GM19452 (cell line): ENCODE measurements around the gene TRIOBP.
"Not testable (repeated sequence)": the region's sequence is repeated elsewhere in the genome, so short reads cannot be mapped to it uniquely, and the experiment has no call there.

Experiments used
- ATAC-seq: cut with Tn5 transposase; IDR thresholded peaks from one replicate; pipeline ENCODE4 v1.9.1; 2021; ENCODE audit not compliant: unreplicated experiment

The TRIOBP gene

DNA sequence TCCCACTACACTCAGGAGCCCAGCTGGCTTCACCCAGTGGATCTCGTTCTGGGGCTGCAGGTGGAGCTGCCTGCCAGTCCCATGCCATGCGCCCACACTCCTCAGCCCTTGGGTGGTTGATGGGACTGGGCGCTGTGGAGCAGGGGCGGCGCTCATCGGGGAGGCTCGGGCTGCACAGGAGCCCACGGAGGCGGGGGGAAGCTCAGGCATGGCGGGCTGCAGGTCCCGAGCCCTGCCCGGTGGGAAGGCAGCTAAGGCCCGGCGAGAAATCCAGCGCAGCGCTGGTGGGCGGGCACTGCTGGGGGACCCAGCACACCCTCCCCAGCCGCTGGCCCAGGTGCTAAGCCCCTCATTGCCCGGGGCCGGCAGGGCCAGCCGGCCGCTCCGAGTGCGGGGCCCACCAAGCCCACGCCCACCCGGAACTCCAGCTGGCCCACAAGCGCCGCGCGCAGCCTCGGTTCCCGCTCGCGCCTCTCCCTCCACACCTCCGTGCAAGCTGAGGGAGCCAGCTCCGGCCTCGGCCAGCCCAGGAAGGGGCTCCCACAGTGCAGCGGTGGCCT, 21.0 kb downstream of the TRIOBP start:
- not testable (repeated sequence) for ATAC-seq

DNA sequence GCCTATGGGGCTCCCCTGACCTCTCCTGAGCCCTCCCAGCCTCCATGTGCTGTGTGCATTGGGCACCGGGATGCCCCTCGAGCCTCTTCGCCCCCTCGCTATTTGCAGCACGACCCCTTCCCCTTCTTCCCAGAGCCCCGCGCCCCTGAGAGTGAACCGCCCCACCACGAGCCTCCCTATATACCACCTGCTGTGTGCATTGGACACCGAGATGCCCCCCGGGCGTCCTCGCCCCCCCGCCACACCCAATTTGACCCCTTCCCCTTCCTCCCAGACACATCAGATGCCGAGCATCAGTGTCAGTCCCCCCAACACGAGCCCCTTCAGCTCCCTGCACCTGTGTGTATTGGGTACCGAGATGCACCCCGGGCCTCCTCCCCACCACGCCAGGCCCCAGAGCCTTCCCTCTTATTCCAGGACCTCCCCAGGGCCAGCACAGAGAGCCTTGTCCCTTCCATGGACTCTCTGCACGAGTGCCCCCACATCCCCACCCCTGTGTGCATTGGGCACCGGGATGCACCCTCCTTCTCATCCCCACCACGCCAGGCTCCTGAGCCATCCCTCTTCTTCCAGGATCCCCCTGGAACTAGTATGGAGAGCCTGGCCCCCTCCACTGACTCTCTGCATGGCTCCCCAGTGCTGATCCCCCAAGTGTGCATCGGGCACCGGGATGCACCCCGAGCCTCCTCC, 28.8 kb downstream of the TRIOBP start:
- ATAC-seq, result no peak

DNA sequence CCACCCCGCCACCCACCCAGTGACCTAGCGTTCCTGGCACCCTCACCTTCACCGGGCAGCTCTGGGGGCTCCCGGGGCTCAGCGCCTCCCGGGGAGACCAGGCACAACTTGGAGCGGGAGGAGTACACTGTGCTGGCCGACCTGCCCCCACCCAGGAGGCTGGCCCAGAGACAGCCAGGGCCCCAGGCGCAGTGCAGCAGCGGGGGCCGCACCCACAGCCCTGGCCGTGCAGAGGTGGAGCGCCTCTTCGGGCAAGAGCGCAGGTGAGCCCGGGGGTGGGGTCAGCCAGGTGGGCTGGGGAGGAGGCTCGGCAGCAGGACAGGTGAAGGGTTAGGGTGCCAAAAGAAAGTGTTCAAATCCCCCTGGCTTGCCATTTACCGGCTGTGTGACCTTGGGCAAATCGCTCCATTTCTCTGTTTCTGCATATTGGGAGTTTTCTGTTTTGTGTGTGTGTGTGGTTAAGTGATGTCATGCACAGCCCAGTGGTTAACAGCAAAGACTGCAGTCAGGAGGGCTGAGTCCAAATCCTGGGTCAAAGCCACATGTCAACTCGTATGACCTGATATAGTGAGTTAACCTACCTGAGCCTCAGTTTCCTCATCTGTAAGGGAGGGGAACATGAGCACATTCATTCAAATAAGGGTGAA, 29.5 kb downstream of the TRIOBP start:
- ATAC-seq, result no peak

DNA sequence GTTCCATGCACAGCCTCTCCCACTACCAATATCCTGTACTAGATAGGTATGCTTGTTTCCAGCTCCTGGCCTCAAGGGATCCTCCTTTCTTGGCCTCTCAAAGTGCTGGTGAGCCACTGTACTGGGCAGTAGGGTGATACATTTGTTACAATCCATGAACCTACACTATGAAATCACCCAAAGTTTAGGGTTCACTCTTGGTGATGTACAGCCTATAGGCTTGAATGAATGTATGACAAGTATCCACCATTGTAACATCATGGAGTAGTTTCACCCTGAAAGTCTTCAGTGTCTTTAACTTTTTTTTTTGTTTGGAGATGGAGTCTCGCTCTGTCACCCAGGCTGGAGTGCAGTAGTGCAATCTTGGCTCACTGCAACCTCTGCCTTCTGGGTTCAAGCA, 31.8 kb downstream of the TRIOBP start:
- ATAC-seq, result no peak

DNA sequence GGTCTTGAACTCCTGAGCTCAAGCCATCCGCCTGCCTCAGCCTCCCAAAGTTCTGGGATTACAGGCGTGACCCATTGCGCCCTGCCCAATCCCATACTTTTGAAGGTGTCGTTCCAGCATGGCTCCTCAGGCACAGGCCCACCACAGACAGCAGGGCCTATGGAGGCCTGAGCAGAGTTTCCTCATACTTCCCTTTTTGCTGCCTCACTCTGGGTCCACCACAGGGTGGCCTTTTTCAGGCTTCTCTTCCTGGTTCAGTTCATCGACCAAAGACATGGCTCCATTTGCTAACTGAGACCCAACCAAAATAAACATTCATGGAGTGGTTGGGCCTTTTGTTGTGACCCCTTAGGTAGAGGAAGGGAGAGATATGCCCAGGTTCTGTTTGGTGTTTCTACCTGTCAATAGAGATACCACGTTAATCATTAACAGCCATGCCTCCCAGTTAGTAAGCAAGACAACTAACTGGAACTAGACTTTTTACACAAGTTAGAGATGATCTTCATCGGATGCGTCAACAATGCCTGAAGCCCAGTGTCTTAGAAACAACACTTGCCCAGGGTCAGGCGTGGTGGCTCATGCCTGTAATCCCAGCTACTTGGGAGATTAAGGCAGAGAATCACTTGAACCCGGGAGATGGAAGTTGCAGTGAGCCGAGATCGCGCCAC, 35.1 kb downstream of the TRIOBP start:
- ATAC-seq, result no peak

DNA sequence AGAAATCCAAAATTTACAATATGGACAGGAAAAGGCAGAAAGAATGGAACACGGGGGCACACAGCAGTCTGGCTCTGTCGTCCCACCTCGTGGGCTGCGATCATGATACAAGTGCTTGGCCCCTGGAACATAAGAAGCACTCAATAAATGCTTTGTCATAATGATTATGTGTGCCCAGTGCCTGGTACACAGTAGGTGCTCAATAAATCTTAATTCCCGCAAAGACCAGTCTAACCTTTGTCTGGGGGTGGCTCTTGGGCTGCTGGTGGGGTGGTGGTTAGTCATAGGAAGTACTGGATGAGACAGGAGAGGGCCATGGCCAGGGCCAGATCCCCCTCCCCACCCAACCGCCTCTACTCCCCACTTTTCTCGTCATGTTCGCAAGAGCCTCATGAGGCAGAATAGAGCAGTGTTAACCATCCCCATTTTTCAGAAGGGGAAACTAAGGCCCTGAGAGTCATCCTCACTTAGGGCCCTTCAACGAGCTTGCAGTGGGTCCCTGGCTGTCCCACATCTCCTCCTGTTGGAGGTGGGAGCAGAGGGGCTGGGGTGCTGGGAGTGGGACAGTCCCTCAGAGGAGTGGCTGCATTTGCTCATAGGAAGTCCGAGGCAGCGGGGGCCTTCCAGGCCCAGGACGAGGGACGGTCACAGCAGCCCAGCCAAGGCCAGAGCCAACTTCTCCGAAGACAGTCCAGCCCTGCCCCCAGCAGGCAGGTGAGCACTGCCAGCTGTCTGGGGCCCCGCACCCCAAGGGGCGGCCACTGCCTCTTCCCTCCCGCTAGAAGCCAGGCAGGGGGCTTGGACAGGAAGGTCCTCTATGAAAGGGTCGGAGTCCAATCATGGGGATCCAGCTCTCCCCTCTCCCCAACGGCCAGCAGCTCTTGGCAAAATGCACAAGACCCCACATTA, 36.1 kb downstream of the TRIOBP start:
- no peak for ATAC-seq

DNA sequence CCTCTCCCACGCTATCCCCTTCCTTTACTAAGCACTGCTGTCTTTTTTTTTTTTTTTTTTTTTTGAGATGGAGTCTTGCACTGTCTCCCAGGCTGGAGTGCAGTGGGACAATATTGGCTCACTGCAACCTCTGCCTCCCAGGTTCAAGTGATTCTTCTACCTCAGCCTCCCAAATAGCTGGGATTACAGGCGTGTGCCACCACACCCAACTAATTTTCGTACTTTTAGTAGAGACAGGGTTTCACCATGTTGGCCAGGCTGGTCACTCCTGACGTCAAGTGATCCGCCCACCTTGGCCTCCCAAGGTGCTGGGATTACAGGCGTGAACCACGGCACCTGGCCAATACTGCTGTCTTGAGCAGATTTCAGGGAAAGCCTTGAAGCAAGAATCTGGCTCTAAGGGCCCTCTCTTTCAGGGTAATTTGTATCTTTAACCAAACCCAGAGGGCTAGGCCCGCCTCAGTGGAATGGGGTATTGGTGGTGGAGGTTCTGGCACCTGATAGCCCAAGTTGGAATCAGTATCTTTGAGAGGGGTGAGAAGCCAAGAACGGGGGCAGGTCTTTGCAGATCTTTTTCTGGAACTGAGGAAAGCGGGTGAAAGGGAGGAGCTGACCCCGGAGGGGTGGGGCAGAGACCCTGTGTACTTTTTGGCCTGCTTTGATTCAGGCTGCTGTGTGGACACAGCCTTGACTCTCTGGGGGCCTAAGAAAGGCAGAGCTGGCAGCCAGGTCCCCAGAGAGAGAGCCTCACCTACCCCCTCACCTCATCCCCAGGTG, 37.0 kb downstream of the TRIOBP start:
- ATAC-seq, result no peak

DNA sequence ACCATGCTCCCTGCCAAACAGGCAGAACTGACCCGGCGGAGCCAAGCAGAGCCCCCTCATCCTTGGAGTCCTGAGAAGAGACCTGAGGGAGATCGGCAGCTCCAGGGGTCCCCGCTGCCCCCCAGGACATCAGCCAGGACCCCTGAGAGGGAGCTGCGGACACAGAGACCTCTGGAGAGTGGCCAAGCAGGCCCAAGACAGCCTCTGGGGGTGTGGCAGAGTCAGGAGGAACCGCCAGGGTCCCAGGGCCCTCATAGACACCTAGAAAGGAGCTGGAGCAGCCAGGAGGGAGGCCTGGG, 37.5 kb downstream of the TRIOBP start:
- no peak for ATAC-seq

DNA sequence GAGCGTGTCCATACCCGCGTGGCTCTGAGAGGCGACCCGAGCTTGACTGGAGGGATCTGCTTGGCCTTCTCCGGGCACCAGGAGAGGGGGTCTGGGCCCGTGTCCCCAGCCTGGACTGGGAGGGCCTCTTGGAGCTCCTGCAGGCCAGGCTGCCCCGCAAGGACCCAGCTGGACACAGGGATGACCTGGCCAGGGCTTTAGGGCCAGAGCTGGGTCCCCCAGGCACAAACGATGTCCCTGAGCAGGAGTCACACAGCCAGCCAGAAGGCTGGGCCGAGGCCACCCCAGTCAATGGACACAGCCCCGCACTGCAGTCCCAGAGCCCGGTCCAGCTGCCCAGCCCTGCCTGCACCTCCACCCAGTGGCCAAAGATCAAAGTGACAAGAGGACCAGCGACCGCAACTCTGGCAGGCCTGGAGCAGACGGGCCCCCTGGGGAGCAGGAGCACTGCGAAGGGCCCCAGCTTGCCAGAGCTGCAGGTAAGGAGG, 38.2 kb downstream of the TRIOBP start:
- no peak for ATAC-seq

DNA sequence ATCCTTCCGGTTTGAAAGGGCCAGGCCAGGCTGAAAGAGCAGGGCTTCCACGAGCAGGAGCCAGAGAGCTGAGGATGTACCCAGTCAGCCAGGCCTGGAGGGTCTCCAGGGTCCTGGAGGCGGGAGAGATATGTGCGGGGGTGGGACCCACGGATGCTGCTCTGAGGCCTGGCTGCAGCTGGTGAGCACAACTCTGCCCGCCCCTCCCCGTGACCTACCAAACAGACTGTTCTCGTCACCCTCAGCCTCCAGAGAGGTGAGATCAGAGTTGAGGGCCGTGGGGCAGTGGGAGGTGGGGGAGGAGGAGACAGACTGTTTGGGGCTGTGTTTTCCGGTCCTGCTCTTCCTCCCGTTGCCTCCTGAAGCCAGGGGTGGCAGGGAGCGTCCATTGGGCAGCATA, 42.2 kb downstream of the TRIOBP start:
- no peak for ATAC-seq

DNA sequence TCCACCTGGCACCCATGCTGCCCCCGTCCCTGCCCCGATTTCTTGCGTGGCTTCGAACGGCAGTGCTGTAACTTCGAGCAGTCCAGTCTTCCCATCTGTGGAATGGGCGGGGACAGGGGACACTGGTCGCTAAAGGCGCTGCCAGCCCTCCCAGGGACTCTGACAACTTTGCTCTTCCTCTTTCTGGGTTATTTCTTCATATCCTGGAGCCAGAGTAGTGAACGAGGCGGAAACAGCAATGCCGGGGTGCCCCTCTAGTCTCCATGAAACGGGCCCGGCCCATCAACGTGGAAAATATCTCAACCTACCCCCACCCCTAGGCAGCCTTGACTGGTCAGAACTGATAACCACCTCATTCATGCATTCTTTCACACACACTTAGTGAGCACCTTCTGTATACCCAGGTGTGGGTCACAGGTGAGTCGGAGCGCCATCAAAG, 42.8 kb downstream of the TRIOBP start:
- ATAC-seq, result no peak

DNA sequence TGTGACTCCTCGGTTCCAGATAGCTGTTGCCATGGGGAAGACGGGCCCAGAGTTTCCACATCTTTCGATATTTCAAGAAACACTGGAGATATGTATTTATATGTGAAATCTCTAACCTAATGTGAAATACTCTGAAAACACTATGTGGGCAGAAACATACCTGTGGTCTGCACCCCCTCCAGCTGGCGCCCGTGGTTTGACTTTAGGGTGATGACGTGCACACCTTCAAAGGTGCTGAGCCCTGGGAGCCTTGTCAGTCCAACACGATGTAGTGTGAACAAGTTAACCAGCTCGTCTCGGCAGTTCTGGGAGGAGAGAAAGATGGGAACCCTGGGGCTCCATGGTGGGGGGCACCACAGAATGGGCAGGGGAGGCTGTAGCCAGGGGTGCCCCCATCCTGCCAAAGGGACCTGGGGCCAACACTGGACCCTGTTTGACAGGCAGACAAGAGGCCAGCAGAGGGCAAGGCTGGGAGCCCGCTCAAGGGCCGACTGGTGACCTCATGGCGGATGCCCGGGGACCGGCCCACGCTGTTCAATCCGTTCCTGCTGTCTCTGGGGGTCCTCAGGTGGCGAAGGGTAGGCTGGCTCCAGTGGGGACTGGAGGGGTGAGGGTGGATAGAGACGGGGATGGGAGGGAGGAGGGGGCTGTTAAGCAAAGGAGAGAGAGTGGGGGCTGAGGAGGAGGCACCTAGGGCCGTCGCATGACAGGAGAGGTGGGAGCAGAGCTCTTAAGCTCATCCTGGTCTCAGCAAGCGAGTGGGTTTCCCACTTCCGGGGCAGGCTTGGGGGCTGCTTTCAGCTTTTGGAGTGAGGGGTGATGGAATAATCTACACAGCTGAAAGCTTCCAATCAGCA, 43.8 kb downstream of the TRIOBP start:
- ATAC-seq, result no peak

DNA sequence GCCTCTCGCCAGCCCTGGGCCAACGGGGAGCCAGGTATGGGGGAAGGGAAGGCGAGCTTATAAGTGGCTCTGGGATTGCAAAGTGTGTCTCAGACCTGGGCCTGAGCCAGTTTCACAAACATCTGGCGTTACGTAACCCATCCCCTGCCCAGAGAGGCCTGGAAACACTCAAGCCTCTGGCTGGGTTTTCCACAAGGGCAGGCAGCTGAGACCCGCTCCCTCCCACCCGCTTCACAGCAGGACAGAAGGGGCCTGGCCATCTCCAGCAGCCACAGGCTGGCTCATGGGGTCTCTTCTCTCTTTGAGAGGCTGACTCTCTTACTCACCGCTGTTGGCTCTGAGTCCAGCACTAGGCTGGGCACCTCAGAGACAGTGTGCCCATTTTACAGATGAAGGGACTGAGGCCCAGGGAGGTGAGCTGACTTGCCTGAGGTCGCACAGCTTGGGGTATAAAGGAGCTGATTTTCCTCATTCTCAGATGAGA, 44.5 kb downstream of the TRIOBP start:
- no peak for ATAC-seq

DNA sequence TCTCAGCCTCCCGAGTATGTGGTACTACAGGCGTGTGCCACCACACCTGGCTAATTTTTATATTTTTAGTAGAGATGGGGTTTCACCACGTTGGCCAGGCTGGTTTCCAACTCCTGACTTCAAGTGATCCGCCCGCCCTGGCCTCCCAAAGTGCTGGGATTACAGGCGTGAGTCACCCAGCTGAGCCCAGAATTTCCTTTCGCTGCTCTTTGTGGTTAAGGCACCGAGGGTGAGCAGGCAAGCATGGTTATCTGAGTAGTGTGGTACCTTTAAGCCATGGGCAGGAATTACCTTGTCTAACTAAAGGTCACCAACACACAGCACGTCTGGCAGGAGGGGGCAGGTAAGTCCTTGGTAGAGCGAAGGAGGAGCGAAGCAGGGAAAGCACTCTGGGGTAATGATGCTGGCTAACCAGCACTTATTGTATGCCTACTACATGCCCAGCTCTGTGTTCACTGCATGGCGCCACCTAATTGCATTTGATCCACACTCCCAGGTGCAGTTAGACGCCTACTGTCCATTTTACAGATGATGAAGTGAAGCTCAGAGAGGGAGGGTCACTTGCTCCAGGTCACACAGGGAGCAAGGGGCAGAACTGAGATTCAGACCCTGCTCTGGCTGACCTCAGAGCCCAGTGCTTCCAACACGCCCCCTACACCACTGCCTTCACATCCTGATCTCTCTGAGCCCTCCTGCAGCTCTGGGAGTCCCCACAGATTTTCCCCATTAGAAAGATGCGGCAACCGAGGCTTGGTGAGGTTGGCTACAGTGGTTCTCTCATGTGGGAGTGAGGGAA, 45.7 kb downstream of the TRIOBP start:
- no peak for ATAC-seq

DNA sequence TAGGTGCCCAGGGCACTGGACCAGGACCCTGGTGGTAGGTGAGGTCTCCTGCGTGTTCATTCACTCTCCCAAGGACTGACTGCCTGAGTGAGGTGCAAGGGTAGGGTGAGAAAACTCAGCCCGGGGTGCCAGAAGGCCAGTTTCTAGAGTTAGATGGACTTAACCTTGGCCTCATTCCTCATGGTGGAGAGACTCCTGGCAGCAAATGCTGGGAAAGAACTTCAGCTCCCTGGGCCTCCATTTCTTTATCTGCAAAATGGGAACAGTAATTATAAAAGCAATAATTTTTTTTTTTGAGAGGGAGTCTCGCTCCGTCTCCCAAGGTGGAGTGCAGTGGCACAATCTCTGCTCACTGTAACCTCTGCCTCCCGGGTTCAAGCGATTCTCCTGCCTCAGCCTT, 47.7 kb downstream of the TRIOBP start:
- ATAC-seq, result no peak

DNA sequence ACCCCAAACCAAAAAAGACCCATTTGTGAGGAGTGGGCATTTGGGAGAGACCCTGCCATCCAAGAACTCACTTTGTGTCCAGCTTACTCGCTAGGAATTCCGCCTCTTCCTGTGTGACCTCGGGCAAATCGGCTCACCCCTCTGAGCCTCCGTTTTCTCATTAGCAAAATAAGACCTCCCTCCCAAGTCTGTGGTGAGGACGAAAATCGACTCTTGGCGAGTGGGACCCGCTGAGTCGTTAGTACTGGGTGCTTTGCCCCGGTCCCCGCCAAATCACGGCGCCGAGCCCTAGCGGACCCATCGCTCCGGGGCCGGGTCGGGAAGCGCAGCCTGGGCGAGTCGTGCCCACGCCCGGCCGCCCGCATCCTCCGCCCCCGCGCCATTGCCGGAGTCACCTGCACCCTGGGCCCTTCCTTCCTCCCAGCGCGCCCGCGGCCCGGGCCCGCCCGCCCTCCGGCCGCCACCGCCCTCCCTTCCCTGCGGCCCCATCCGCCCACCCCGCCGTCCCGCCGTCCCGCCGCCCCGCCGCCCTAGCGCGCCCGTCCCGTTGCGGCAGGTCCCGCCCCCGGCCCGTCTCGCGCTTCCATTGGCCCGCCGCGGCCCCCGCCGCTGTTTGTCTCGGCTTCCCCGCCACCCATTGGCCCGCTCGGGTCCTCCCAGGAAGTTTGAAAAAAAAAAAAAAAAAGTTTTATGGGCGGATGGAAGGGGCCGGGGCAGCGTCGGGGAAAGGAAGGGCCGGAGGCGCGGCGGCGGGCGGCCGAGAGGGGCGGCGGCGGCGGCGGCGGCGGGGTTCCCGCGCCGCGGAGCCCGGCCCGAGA, 48.9 kb downstream of the TRIOBP start:
- ATAC-seq, result peak; percentile 61

DNA sequence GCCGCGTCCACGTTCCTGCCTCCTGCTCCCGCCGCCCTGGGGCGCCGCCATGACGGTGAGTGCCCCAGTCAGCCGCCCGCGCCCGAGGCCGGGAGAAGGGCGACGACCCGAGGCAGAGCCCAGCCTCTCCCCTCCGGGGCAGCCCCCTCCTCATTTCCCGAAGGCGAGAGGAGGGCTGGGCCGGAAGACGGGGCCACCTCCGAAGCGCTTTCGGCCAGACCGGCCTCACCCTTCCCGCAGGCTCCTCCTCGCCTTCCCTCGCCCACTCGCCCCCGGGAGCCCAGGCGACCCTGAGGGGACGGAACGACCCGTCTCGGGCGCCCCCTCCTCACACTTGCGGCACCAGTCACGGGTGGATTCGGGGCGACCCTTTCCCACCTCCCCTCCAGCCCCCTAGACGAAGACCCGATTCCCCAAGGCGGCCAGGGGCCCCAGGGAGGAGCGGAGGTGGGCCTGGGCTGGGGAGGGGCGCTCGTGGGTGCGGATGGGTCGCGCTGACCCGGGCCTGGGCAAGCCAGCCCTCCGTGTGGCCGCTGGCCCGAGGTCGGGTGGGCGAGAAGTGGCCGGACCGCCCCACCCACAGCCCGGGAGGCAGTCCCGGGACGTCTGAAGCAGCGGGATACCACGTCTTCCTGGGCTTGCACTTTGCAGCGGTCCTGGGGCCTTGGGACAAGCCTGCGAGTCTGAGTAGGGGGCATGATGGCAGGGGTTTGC, 49.7 kb downstream of the TRIOBP start:
- ATAC-seq, result no peak
